ENCODE measurements around the gene ADAMTS13.

Gene ADAMTS13

DNA sequence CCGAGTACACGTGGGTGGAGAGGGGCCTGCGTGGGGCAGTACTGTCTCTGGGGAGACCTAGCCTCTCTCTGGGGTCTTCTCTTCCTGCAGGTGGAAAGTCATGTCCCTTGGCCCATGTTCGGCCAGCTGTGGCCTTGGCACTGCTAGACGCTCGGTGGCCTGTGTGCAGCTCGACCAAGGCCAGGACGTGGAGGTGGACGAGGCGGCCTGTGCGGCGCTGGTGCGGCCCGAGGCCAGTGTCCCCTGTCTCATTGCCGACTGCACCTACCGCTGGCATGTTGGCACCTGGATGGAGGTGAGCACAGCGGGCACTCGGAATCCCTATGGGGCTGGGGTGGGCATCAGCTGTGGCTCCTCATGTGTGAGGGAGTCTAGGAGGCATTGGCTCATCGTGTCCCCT is 32.2 kb downstream of the ADAMTS13 start:
- no peak for DNase-seq (ENCODE audit: low read depth in 3 of 3)

DNA sequence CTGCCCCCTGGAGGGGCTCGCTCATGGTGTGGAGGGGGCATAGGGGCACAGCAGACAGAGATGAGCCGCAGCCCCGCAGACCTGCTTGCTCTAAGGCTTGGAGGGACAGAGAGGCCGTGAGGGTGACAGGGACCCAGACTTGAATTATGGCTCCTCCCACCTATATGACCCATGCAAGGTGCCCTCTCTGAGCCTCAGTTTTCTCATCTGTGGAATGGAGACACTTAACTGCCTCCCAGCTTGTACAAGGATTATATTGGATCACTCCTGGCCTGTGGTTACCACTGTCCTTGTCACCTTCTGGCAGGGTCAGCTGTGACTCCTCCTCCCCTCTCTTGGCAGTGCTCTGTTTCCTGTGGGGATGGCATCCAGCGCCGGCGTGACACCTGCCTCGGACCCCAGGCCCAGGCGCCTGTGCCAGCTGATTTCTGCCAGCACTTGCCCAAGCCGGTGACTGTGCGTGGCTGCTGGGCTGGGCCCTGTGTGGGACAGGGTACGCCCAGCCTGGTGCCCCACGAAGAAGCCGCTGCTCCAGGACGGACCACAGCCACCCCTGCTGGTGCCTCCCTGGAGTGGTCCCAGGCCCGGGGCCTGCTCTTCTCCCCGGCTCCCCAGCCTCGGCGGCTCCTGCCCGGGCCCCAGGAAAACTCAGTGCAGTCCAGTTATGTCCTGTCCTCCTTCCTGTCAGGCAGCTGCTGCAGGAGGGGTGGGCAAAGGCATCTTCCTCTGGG is 32.9 kb downstream of the ADAMTS13 start:
- no peak for DNase-seq (ENCODE audit: low read depth in 3 of 3)

- DNase-seq (ENCODE audit: low read depth in 3 of 3) = no peak
Measured at GRCh38 chr9:133455936-133456335, 33.8 kb downstream of the ADAMTS13 start.

- no peak for DNase-seq (ENCODE audit: low read depth in 3 of 3)
Measured at GRCh38 chr9:133456409-133456808, 34.2 kb downstream of the ADAMTS13 start.

GRCh38 chr9:133457233-133457632 is 35.1 kb downstream of the ADAMTS13 start:
- DNase-seq (ENCODE audit: low read depth in 3 of 3) = no peak

DNA sequence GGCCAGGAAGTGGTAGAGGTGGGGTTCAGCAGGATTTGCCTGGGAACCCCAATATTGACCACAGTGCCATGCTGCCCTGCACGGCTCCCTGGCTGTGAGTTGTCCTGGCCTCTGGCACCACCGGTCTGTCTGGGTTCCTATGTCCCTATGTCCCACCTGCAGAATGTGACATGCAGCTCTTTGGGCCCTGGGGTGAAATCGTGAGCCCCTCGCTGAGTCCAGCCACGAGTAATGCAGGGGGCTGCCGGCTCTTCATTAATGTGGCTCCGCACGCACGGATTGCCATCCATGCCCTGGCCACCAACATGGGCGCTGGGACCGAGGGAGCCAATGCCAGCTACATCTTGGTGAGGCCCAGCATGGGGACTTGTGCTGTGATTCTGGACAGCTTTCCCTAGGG is 35.6 kb downstream of the ADAMTS13 start:
- DNase-seq (ENCODE audit: low read depth in 3 of 3) = no peak

DNA sequence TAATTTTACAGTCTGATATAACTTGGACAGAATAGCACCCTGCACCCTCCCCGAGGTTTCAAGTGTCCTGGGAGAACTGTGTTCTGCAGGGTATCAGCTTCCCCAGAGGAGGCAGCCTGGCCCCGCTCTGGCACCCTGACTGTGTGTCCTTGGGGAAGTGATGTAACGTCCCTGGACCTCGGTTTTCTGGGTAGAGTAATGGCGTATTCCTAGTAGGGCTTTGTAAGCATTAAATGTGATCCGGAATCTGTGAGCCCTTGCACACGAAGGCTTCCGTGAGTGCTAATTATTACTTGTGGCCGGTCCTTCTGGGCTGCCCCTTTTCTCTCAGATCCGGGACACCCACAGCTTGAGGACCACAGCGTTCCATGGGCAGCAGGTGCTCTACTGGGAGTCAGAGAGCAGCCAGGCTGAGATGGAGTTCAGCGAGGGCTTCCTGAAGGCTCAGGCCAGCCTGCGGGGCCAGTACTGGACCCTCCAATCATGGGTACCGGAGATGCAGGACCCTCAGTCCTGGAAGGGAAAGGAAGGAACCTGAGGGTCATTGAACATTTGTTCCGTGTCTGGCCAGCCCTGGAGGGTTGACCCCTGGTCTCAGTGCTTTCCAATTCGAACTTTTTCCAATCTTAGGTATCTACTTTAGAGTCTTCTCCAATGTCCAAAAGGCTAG is 36.6 kb downstream of the ADAMTS13 start:
- no peak for DNase-seq (ENCODE audit: low read depth in 3 of 3)

GRCh38 chr9:133459476-133460404 is 37.6 kb downstream of the ADAMTS13 start, which contains the start of gene CACFD1:
CACFD1 (plus strand) TSS chr9:133459978; CDS start chr9:133460067, 89 bp downstream.
- DNase-seq (ENCODE audit: low read depth in 3 of 3) = peak; percentile 84 to 90 (median 88)

- peak in 1 of 3 experiments; percentile 3 for DNase-seq (ENCODE audit: low read depth in 3 of 3)
Measured at GRCh38 chr9:133460405-133461175, 38.4 kb downstream of the ADAMTS13 start.

DNA sequence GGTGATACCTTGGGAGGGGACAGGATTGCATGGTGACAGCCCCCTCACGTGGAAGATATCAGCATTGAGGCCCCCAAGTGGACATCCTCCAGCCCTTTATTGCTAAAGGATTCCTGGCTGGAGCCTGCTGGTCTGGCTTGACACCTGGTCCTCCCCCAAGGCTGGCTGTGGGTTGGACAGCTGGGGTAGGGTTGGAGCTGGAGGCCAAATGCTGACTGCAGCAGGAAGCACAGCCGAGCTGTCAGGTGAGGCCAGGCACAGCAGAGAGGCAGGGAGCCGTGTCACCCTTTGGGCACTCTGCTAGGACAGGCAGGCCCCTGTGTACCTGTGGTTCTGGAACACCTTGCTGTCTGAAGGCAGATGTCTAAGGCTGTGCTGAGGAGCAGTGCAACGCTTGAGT is 39.8 kb downstream of the ADAMTS13 start:
- no peak for DNase-seq (ENCODE audit: low read depth in 3 of 3)

GRCh38 chr9:133463234-133463863 is 41.2 kb downstream of the ADAMTS13 start:
- DNase-seq (ENCODE audit: low read depth in 3 of 3) = no peak

DNA sequence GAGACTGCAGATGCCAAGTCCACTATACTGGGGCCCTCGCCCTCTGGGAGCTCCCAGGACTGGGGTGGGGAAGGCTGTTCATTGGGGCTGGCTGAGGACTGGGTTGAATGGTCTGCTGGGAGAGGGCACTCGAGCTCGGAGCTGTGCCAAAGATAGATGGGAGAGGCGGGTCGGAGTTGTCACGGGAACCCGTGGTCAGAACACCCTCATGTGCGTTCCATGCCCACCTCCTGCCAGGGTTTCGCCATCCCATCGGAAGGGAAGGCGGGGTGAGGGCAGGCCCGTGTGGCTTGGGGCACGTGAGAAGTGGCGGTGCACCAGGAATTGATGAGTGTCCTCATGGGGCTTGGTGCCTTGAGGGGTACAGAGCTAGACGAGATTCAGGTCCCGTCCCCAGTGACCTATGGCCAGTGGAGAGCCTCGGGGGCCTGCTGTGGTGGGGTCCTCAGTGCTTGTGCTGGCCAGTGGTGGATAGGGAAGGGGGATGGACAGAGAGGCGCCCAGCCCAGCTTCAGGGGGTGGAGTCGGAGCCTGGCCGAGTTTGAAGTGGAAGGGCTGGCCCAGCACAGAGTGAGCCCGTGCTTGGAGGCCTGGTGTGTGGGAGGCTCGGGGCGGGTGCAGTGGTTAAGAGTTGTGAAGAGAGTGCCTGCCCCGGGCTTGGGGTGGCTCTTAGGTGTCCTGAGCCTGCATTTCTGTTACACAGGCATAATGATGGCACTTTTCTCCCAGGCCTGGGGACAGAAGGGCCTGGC is 41.9 kb downstream of the ADAMTS13 start:
- DNase-seq (ENCODE audit: low read depth in 3 of 3) = no peak

- DNase-seq (ENCODE audit: low read depth in 3 of 3) = no peak
Measured at GRCh38 chr9:133464638-133465037, 42.5 kb downstream of the ADAMTS13 start.

GRCh38 chr9:133465984-133466383 is 43.8 kb downstream of the ADAMTS13 start:
- no peak for DNase-seq (ENCODE audit: low read depth in 3 of 3)

DNA sequence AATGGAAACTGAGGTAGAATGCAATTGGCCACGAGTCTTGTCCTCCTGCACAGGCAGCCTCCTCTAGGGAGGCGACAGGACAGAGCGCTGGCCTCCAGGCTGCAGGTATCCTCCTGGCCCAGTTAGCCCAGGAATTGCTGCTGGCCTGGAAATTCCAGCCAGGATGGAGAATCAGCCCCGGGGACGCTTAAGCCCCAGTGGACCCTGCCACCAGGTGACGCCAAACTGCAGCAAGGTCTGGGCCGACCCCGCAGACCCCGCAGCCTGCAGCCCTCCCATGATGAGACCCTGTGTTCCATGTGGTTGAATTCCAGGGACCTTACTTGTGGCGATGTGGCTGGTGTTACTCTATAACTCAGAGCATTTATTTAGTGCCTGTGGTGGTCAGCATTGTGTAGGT is 44.9 kb downstream of the ADAMTS13 start:
- DNase-seq (ENCODE audit: low read depth in 3 of 3) = no peak

DNA sequence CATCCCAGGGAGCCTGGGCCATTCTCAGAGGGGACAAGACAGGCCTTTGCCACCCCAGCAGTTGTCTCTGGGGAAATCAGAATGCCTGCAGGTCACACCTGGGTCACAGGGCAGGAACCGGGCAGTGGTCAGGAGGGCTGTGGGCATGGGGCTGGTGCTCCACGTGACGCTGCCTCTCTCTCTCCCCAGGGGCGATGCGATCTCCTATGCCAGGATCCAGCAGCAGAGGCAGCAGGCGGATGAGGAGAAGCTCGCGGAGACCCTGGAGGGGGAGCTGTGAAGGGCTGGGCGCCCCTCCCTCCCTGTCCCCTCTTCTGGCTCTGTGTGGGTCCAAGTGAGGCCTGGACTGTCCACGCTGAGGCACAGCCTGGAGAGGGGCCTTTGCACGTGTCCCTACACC is 46.2 kb downstream of the ADAMTS13 start:
- DNase-seq (ENCODE audit: low read depth in 3 of 3) = no peak

DNA sequence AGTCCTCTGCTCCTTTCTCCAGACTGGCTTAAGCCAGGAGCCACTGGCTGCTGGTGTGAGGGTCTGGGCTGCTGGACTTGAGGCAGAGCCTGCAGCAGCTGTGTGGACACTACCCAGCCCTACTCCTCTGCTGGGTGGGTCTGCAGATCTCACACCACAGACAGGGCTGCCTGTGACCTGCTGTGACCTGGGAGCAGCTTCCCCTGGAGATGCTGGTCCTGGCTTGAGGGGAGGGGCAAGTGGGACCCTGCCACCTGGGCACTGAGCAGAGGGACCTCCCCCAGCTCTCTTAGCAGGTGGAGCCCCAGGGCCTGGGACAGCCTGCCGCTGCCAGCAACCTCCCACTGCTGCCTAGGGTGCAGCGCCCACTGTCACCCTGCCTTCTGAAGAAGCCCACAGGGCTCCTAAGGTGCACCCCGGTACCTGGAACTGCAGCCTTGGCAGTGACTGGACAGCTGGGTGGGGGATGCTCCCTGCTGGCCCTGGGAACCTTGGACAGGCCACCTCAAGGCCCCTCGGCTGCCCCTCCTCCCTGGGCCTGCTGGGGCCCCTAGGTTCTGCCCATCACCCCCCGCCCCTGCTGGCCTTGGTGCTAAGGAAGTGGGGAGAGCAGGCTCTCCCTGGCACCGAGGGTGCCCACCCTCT is 46.7 kb downstream of the ADAMTS13 start:
- no peak for DNase-seq (ENCODE audit: low read depth in 3 of 3)

DNA sequence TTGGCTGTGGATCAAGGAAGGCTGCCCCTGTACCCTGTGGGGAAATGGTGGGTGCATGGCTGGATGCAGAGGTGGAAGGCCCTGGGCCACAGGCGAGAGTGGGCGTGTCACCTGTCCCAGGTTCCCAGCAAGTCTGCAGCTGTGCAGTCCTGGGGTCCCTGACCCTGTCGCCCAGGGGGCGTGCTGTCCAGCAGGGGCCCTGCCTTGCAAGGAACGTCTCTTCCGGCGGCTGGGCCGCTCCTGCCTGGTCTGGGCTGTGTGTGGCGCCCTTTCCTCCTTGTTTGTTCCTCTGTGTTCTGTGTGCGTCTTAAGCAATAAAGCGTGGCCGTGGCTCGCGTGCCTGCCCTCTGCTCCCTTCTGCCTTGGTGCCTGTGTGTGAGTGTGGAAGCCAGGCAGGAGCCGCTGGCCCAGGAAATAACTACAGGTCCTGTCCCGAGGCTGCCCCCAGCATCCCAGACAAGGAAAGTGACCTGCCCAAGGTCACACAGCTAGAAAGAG is 48.3 kb downstream of the ADAMTS13 start:
- DNase-seq (ENCODE audit: low read depth in 3 of 3) = no peak

DNA sequence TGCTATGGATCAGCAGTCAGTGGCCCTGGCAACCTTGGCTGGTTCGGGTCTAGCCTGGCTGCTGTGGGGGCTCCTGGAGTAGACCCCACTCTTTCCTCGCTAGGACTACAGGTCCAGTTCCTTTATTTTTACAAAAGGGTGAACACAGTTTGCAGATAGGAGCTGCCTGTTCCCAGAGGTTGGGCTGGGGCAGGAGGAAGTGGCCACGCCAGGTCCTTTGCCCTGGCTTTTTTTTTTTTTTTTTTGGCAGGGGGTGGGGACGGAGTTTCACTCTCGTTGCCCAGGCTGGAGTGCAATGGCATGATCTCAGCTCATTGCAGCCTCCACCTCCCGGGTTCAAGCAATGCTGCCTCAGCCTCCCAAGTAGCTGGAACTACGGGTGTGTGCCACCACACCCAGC is 48.8 kb downstream of the ADAMTS13 start:
- no peak for DNase-seq (ENCODE audit: low read depth in 3 of 3)
